IMR-90 (cell line): ENCODE measurements around the gene LRRC61. TPM values are rescaled to one million over a fixed set of nuclear protein-coding genes. Genes with fewer than 3 reads are reported as not detected.

ENCODE experiments used
- ATAC-seq: fragments of 200-7000 bp; cut with Tn5 transposase; 2 replicates; pipeline ENCODE4 v1.9.1; 2020; ENCODE audit warnings: low read depth, mild to moderate bottlenecking, moderate library complexity
- BruUV-seq: library from RNA; stranded (reverse); fragments of 400-500 nt; replicated peaks from 2 replicates; lab custom pipeline; 2021; lab: Mats Ljungman, UMichigan
- CTCF ChIA-PET: fragments of 300-600 bp; formaldehyde crosslinking; extraction: SDS; loops from one replicate; lab custom pipeline; 2021; ENCODE audit warnings: antibody characterized with exemption; lab: Yijun Ruan, JAX
- POLR2A ChIA-PET: fragments of 300-600 bp; sonication (Branson Sonifier 250); formaldehyde crosslinking; loops from one replicate; lab custom pipeline; 2022; ENCODE audit warnings: antibody characterized with exemption; ENCODE audit not compliant: unreplicated experiment; lab: Charles Lee
- DNase-seq: peaks from one replicate; pipeline ENCODE4 v3.0.0; 2013
- H2AFZ ChIP-seq: replicated peaks from 2 replicates; pipeline ENCODE3; 2013; ENCODE audit warnings: low read length, mild to moderate bottlenecking; ENCODE audit not compliant: poor library complexity
- H2AK5ac ChIP-seq: 2 replicates; pipeline ENCODE4 v1.6.1; 2013; ENCODE audit warnings: low read depth, low read length, inconsistent platforms
- H2AK9ac ChIP-seq: replicated peaks from 2 replicates; pipeline ENCODE3; 2013; ENCODE audit warnings: mild to moderate bottlenecking, low read depth, low read length, moderate library complexity; ENCODE audit not compliant: poor library complexity
- H2BK120ac ChIP-seq: 2 replicates; pipeline ENCODE4 v1.6.1; 2013; ENCODE audit warnings: low read depth, low read length, inconsistent platforms
- H2BK15ac ChIP-seq: 3 replicates; pipeline ENCODE4 v1.6.1; 2013; ENCODE audit warnings: low read depth, low read length, inconsistent platforms
- H2BK20ac ChIP-seq: 2 replicates; pipeline ENCODE4 v1.6.1; 2013; ENCODE audit warnings: low read depth, mild to moderate bottlenecking, inconsistent platforms, low read length, moderate library complexity
- H2BK5ac ChIP-seq: 2 replicates; pipeline ENCODE4 v1.6.1; 2013; ENCODE audit warnings: mild to moderate bottlenecking, low read depth, low read length, inconsistent platforms; ENCODE audit not compliant: poor library complexity, severe bottlenecking
- H3K14ac ChIP-seq: replicated peaks from 2 replicates; pipeline ENCODE4 v1.6.1; 2013; ENCODE audit warnings: low read depth, low read length, inconsistent platforms
- H3K18ac ChIP-seq: 2 replicates; pipeline ENCODE4 v1.6.1; 2013; ENCODE audit warnings: low read depth, low read length, control low read depth
- H3K23ac ChIP-seq: 2 replicates; pipeline ENCODE4 v1.6.1; 2013; ENCODE audit warnings: low read depth, low read length, inconsistent platforms
- H3K27ac ChIP-seq: 2 replicates; pipeline ENCODE4 v1.5.1; 2013; ENCODE audit warnings: mild to moderate bottlenecking, control low read depth, low read length; ENCODE audit not compliant: insufficient read depth
- H3K27me3 ChIP-seq: 2 replicates; pipeline ENCODE4 v1.6.1; 2013; ENCODE audit warnings: low read length; ENCODE audit not compliant: control insufficient read depth, insufficient read depth
- H3K36me3 ChIP-seq: 2 replicates; pipeline ENCODE4 v1.6.1; 2013; ENCODE audit warnings: low read length, mixed read lengths; ENCODE audit not compliant: control insufficient read depth, insufficient read depth
- H3K4ac ChIP-seq: 2 replicates; pipeline ENCODE4 v1.6.1; 2013; ENCODE audit warnings: low read depth, low read length, inconsistent platforms
- H3K4me1 ChIP-seq: 2 replicates; pipeline ENCODE4 v1.6.1; 2013; ENCODE audit warnings: low read length, mixed read lengths; ENCODE audit not compliant: control insufficient read depth, insufficient read depth
- H3K4me2 ChIP-seq: 2 replicates; pipeline ENCODE4 v1.6.1; 2013; ENCODE audit warnings: low read depth, mild to moderate bottlenecking, control low read depth, low read length, moderate library complexity
- H3K4me3 ChIP-seq: 2 replicates; pipeline ENCODE4 v1.5.1; 2013; ENCODE audit warnings: low read depth, mild to moderate bottlenecking, control low read depth, low read length, moderate library complexity; ENCODE audit not compliant: insufficient read depth
- H3K56ac ChIP-seq: 2 replicates; pipeline ENCODE4 v1.6.1; 2013; ENCODE audit warnings: low read length, inconsistent platforms; ENCODE audit not compliant: insufficient read depth; ENCODE audit errors: extremely low read depth
- H3K79me1 ChIP-seq, 2 experiments: 2 replicates each; pipeline ENCODE4 v1.6.1; 2013; ENCODE audit warnings: low read length in 2 of 2, inconsistent platforms in 1 of 2, low read depth in 1 of 2
- H3K9ac ChIP-seq: 2 replicates; pipeline ENCODE4 v1.6.1; 2013; ENCODE audit warnings: low read depth, low read length, control low read depth
- H3K9me1 ChIP-seq: 2 replicates; pipeline ENCODE4 v1.6.1; 2013; ENCODE audit warnings: low read length, inconsistent platforms; ENCODE audit not compliant: insufficient read depth
- H3K9me3 ChIP-seq: 2 replicates; pipeline ENCODE4 v1.6.1; 2013; ENCODE audit warnings: low read length; ENCODE audit not compliant: control insufficient read depth, insufficient read depth
- H4K20me1 ChIP-seq: 2 replicates; pipeline ENCODE4 v1.6.1; 2013; ENCODE audit warnings: low read length, inconsistent platforms; ENCODE audit not compliant: insufficient read depth
- H4K5ac ChIP-seq: 2 replicates; pipeline ENCODE4 v1.6.1; 2013; ENCODE audit warnings: mild to moderate bottlenecking, low read depth, low read length, control low read depth
- H4K8ac ChIP-seq, 2 experiments: 2 replicates each; pipeline ENCODE4 v1.6.1; 2013; ENCODE audit warnings: low read depth in 2 of 2, low read length in 2 of 2, control low read depth in 1 of 2, inconsistent platforms in 1 of 2
- H4K91ac ChIP-seq: 2 replicates; pipeline ENCODE4 v1.6.1; 2013; ENCODE audit warnings: low read depth, low read length, inconsistent platforms; ENCODE audit not compliant: insufficient read depth
- BHLHE40 ChIP-seq: fragments of 150-350 bp; IDR thresholded peaks from 2 replicates; pipeline ENCODE4 v1.6.1; 2016; ENCODE audit warnings: mild to moderate bottlenecking, low read depth, low read length
- CHD1 ChIP-seq: IDR thresholded peaks from 2 replicates; pipeline ENCODE4 v1.6.1; 2012; ENCODE audit warnings: low read depth, low read length, improper control_type of control experiment
- ELK1 ChIP-seq: fragments of 150-350 bp; IDR thresholded peaks from 2 replicates; pipeline ENCODE4 v1.6.1; 2016; ENCODE audit warnings: low read depth, mild to moderate bottlenecking, low read length, moderate library complexity, borderline replicate concordance
- FOS ChIP-seq: fragments of 150-350 bp; IDR thresholded peaks from 2 replicates; pipeline ENCODE4 v1.6.1; 2016; ENCODE audit warnings: low read depth, low read length
- MAFK ChIP-seq: IDR thresholded peaks from 2 replicates; pipeline ENCODE4 v1.6.1; 2012; ENCODE audit warnings: low read depth, low read length, improper control_type of control experiment
- MAZ ChIP-seq: IDR thresholded peaks from 2 replicates; pipeline ENCODE4 v1.6.1; 2012; ENCODE audit warnings: low read depth, mild to moderate bottlenecking, low read length, improper control_type of control experiment, moderate library complexity, borderline replicate concordance
- MXI1 ChIP-seq: IDR thresholded peaks from 2 replicates; pipeline ENCODE4 v1.6.1; 2012; ENCODE audit warnings: low read depth, mild to moderate bottlenecking, low read length, moderate library complexity, borderline replicate concordance
- NFE2L2 ChIP-seq: fragments of 150-350 bp; IDR thresholded peaks from 2 replicates; pipeline ENCODE4 v1.6.1; 2016; ENCODE audit warnings: low read depth, mild to moderate bottlenecking, low read length
- POLR2A ChIP-seq: IDR thresholded peaks from 2 replicates; pipeline ENCODE4 v1.6.1; 2012; ENCODE audit warnings: mild to moderate bottlenecking, low read depth, low read length
- RAD21 ChIP-seq: IDR thresholded peaks from 2 replicates; pipeline ENCODE4 v1.6.1; 2012; ENCODE audit warnings: low read length, improper control_type of control experiment
- RCOR1 ChIP-seq: IDR thresholded peaks from 2 replicates; pipeline ENCODE4 v1.6.1; 2012; ENCODE audit warnings: mild to moderate bottlenecking, low read length, improper control_type of control experiment; ENCODE audit not compliant: insufficient replicate concordance
- RFX5 ChIP-seq: IDR thresholded peaks from 2 replicates; pipeline ENCODE4 v1.8.0; 2012; ENCODE audit warnings: low read depth, mild to moderate bottlenecking, low read length, moderate library complexity
- WGBS, 2 experiments: methylation state at CpG; one replicate each; pipeline versions ENCODE4 v1.1.5 to v1.1.7; 2013; ENCODE audit warnings: missing lambda C conversion rate in 2 of 2; ENCODE audit not compliant: insufficient read length in 1 of 2; ENCODE audit errors: extremely low coverage in 2 of 2; 5-methylcytosine and 5-hydroxymethylcytosine counted together
- dilution Hi-C: fragments of 300-500 bp; cut with HindIII; formaldehyde crosslinking; loops from one replicate; pipeline ENCODE4 v1.14.3; 2018; ENCODE audit warnings: low sequenced_read_pairs; ENCODE audit not compliant: unreplicated experiment
- in situ Hi-C: fragments of 300-500 bp; cut with MboI; formaldehyde crosslinking; loops from 3 replicates; pipeline ENCODE4 v1.14.3; 2019; ENCODE audit warnings: low sequenced_read_pairs, inconsistent platforms, mixed read lengths
- intact Hi-C: fragments of 100-400 bp; cut with micrococcal nuclease; formaldehyde crosslinking; loops from 2 replicates; pipeline ENCODE4 v1.10.0; 2022
- polyA plus RNA-seq, 3 experiments: library from polyadenylated mRNA; depleted of rRNA; stranded (reverse); fragments of >200 nt; gene quantifications; 2 replicates each; pipeline ENCODE4 v1.2.3, GENCODE V29; 2012; ENCODE audit warnings: low replicate concordance in 1 of 3
- total RNA-seq: library from RNA; depleted of rRNA; stranded (reverse); fragments of >200 nt; gene quantifications from 2 replicates; pipeline ENCODE4 v1.2.3, GENCODE V29; 2012
- TF ChIP-seq, protein P1 (sequence below): conservative IDR thresholded peaks from 2 replicates; pipeline ENCODE4 v1.5.1; 2012; ENCODE audit warnings: mild to moderate bottlenecking, low read depth, low read length, improper control_type of control experiment
- TF ChIP-seq, protein P2 (sequence below): fragments of 150-350 bp; IDR thresholded peaks from 2 replicates; pipeline ENCODE4 v1.6.1; 2017; ENCODE audit warnings: mild to moderate bottlenecking, antibody characterized with exemption, low read length, low read depth

Gene LRRC61
- total and polyA plus RNA-seq, 2 of the 4 experiments (the other 2 are of a cell fraction) = 0.07 TPM; not detected in 1

GRCh38 chr7:150340024-150340749 is 17.0 kb downstream of the LRRC61 start:
- Histone ChIP-seq H3K36me3 (no peaks in the 10 kb centered on the region), H4K8ac (0 out of 4 replicates have a peak overlapping the region, but pooled peaks of 1 of the 2 experiments have one; percentile 13), H2BK120ac (peak overlapping the region; percentile 24; the same call in 1 of the 2 replicates), H2BK15ac (no peak overlapping the region), H4K20me1 (0 out of 2 replicates have a peak, but pooled peaks cover 3% of the 10 kb centered on the region), H2BK20ac (0 out of 2 replicates have a peak overlapping the region, but pooled peaks have one; percentile 31), H3K27ac (peak overlapping the region; percentile 15; the same call in 1 of the 2 replicates), H3K18ac (peak overlapping the region; percentile 23; the same call in 1 of the 2 replicates), H3K4ac (peak overlapping the region; percentile 45; the same call in 1 of the 2 replicates), H3K27me3 (peaks cover 21% of the 10 kb centered on the region), H2BK5ac (no peak overlapping the region), H2AK5ac (no peak overlapping the region), H3K56ac (no peak overlapping the region), H3K79me1 (no peaks in the 10 kb centered on the region), H2AFZ (peak overlapping the region; percentile 71), H3K9me3 (peaks cover 14% of the 10 kb centered on the region), H3K9ac (no peak overlapping the region), H2AK9ac (peak overlapping the region; percentile 75), H3K23ac (no peak overlapping the region), H3K4me1 (peaks cover 30% of the 10 kb centered on the region), H3K4me3 (no peak overlapping the region; the same call in 1 of the 2 replicates), H3K9me1 (peaks cover 11% of the 10 kb centered on the region; the same call in 1 of the 2 replicates), H4K5ac (no peak overlapping the region; the same call in 1 of the 2 replicates), H4K91ac (peak overlapping the region; percentile 5; the same call in 1 of the 2 replicates), H3K4me2 (peak overlapping the region; percentile 75; the same call in 1 of the 2 replicates), H3K14ac (no peak overlapping the region)
- WGBS, 2 experiments = 6% methylated on average over 15 of the region's 39 CpGs; no CpG with 5 or more reads in 1 of the 2 experiments
- intact Hi-C loops (no loop called here), in situ Hi-C loops (no loop called here), dilution Hi-C loops (no loop called here)
- DNase-seq (peak; percentile 42), ATAC-seq (peak; percentile 61)
- no TSS peak for BruUV-seq
- ChIA-PET POLR2A (no interaction called here), CTCF (interaction anchor here (0.6 to 0.9 kb wide), 3 partner anchors 14 to 38 kb away, joined by 3 to 4 read pairs (median 4); no protein-coding TSS in a partner anchor)
- no peak for TF ChIP-seq MAZ
- TF ChIP-seq CHD1 = no peak
- TF ChIP-seq, protein P1, sequence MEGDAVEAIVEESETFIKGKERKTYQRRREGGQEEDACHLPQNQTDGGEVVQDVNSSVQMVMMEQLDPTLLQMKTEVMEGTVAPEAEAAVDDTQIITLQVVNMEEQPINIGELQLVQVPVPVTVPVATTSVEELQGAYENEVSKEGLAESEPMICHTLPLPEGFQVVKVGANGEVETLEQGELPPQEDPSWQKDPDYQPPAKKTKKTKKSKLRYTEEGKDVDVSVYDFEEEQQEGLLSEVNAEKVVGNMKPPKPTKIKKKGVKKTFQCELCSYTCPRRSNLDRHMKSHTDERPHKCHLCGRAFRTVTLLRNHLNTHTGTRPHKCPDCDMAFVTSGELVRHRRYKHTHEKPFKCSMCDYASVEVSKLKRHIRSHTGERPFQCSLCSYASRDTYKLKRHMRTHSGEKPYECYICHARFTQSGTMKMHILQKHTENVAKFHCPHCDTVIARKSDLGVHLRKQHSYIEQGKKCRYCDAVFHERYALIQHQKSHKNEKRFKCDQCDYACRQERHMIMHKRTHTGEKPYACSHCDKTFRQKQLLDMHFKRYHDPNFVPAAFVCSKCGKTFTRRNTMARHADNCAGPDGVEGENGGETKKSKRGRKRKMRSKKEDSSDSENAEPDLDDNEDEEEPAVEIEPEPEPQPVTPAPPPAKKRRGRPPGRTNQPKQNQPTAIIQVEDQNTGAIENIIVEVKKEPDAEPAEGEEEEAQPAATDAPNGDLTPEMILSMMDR = no peak
- no peak for TF ChIP-seq ELK1
- no peak for TF ChIP-seq RAD21
- no peak for TF ChIP-seq RCOR1
- no peak for TF ChIP-seq MAFK
- TF ChIP-seq BHLHE40 = no peak
- no peak for TF ChIP-seq MXI1
- no peak for TF ChIP-seq FOS
- no peak for TF ChIP-seq POLR2A
- TF ChIP-seq, protein P2, sequence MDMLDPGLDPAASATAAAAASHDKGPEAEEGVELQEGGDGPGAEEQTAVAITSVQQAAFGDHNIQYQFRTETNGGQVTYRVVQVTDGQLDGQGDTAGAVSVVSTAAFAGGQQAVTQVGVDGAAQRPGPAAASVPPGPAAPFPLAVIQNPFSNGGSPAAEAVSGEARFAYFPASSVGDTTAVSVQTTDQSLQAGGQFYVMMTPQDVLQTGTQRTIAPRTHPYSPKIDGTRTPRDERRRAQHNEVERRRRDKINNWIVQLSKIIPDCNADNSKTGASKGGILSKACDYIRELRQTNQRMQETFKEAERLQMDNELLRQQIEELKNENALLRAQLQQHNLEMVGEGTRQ = no peak
- TF ChIP-seq RFX5 = no peak
- no peak for TF ChIP-seq NFE2L2
